HG03565 (cell line): Measurements from ENCODE around the gene CORO7.
A peak's percentile ranks its signal among the peaks of the same experiment; 100 is the strongest.

Experiments
- ATAC-seq: cut with Tn5 transposase; IDR thresholded peaks from one replicate; pipeline ENCODE4 v1.9.1; 2021; ENCODE audit warnings: mild to moderate bottlenecking, moderate library complexity; ENCODE audit not compliant: unreplicated experiment

CORO7 gene

GRCh38 chr16:4373356-4373908 lies 43.0 kb downstream of the CORO7 start:
- ATAC-seq, result no peak

- no peak for ATAC-seq
Measured at GRCh38 chr16:4372578-4373355, 43.6 kb downstream of the CORO7 start.

DNA sequence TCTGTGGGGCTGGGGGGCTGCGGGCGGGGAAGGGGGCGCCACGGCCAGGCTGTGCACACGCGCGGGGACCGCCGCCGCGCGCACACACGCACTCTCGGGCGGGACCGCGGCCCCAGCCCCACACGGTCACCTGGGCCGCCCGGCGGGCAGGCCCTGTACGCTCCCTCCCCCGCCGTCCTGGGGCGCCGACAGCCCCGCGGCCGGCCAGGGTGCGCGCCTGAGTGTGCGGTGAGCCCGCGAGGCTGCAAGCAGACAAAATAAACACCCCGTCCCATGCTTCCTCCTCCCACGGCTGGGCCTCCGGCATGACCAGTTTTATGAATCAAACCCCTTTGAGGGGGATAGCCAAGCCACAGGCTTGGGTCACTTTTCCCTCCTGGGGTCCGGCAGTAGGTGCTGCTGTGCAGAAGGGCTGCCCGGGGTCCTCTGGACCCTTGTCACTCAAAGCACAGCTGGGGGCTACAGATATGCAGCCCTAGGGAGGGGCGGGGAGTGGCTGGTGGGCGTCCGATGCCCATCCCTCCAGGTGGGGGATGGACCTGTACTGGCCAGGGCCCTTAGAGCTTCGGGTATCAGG lies 44.3 kb downstream of the CORO7 start:
- no peak for ATAC-seq

- no peak for ATAC-seq
Measured at GRCh38 chr16:4371357-4372000, 44.9 kb downstream of the CORO7 start, which contains the start of gene VASN. Gene VASN, plus strand, starts transcription at chr16:4371848. Its CDS starts 9,030 bp downstream, at chr16:4380878.

GRCh38 chr16:4370570-4371356 lies 45.6 kb downstream of the CORO7 start:
- no peak for ATAC-seq

GRCh38 chr16:4370151-4370550 lies 46.2 kb downstream of the CORO7 start:
- ATAC-seq, result no peak

- ATAC-seq, result no peak
Measured at GRCh38 chr16:4369007-4369733, 47.2 kb downstream of the CORO7 start.

GRCh38 chr16:4367393-4367856 lies 49.0 kb downstream of the CORO7 start:
- ATAC-seq, result no peak

DNA sequence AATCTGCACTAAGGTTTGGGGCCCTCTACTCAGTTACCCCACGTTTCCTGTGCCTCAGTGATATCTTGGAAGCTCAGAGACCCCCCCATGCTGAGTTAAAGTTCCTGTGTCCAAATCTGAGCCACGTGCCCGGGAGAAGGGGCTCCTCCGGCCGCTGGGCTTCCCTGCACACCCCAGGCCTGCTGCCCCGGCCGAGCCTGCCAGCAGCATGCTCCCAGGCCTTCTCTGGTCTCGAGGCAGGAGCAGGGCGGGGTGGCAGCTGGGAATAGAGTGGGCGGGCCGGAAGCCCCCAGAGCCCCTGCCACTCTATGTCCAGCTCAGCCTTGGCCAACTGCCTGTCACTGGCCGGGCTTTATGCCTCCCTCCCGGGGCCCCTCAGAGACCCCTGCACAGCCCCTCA lies 50.4 kb downstream of the CORO7 start:
- no peak for ATAC-seq

- ATAC-seq, result no peak
Measured at GRCh38 chr16:4365615-4366014, 50.8 kb downstream of the CORO7 start.

DNA sequence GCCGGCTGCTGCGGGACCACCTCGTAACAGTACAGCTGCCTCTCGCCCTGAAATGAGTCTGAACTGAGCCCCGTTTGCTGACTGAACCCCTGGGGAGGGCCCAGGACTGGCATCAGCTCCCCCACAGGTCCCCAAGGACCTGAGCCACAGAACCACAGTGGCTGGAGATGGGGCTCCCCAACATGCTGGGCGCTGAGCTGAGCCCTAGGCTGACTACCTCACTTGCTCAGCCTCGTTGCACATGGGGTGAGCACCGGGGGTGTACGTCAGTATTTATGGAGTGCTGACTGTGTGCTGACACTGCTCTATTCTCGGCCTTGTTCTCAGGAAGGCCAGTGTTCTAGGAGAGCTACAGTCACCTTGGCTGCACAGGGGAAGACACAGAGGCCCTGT lies 51.4 kb downstream of the CORO7 start:
- ATAC-seq, result peak; percentile 69

DNA sequence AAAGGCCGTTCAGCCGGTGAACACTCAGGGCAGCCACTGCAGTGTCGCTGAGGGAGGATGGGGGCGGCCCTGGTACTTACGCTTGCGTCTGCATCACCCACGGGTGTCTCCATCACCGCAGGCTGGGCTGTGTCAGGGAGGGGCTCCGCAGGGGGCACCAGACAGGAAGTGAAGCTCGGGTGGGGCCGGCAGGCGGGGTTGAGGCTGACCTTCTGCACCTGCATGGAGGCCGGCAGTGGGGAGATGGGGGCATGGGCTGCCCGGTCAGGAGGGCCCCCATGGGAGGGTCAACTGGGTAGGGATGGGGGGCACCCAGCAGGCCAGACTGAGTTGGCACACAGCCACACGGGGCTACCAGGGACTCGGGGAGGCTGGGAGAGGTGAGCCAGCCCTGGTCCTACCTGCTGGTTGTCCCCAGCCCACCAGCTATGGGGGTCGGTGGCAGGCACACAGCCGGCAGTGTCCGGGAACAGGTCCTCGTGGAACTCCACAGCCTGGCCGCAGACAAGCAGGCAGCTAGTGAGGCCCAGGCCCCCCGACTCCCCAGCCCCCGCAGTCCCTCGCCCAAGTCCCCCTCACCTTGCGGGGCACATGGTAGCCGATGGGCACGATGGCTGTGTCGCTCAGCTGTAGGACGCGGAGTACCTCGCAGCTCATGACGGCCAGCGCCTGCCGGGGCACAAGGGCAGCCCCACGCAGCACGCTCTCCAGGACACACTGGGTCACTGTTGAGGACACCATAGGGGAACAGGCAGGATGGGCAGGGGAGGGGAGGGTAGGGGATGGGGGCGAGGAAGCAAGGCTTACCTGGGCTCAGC lies 52.0 kb downstream of the CORO7 start:
- ATAC-seq, result no peak

GRCh38 chr16:4362476-4363135 lies 53.8 kb downstream of the CORO7 start:
- ATAC-seq, result no peak

- no peak for ATAC-seq
Measured at GRCh38 chr16:4361944-4362311, 54.5 kb downstream of the CORO7 start.

- ATAC-seq, result no peak
Measured at GRCh38 chr16:4361033-4361943, 55.1 kb downstream of the CORO7 start.

DNA sequence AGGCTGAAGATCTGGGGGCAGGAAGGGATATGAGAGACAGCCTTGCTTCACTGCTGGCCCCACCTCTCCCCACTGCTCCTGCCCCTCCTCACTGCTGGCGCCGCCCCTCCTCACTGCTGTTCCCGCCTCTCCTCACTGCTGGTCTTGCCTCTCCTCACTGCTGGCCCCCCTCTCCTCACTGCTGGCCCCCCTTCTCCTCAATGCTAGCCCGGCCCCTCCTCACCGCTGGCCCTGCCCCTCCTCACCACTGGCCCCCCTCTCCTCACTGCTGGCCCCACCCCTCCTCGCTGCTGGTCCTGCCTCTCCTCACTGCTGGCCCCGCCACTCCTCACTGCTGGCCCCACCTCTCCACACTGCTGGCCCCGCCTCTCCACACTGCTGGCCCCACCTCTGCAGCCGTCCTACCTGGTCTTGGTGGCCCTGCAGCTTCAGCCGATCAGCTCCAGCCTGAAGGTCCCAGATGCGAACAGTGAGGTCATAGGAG lies 55.8 kb downstream of the CORO7 start:
- no peak for ATAC-seq

DNA sequence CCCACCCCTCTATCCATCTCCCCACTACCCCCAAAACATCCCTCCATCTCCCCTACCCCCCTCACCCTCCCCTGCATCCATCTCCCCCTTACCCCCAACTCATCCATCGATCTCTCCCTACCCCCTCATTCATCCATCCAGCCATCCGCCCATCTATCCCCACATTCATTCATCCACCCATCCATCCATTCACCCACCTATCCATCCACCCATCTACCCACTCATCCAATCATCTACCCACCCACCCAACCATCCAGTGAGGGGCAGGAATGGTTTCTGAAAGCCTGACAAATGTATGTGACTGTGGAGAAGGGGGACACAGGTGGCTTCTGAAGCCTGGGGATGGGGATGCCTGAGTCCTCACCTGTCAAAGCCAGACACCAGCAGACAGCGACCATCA lies 56.5 kb downstream of the CORO7 start:
- no peak for ATAC-seq
